GM19468 (cell line): Measurements from ENCODE around the gene HNRNPA2B1.

ENCODE experiments used
- ATAC-seq: cut with Tn5 transposase; IDR thresholded peaks from one replicate; pipeline ENCODE4 v1.9.1; 2021; ENCODE audit warnings: mild to moderate bottlenecking, moderate library complexity, moderate number of reproducible peaks; ENCODE audit not compliant: unreplicated experiment; ENCODE audit errors: extremely low read depth

Gene HNRNPA2B1

GRCh38 chr7:26200444-26201246, at the start of gene HNRNPA2B1:
Gene HNRNPA2B1 (minus strand): TSS chr7:26200746. CDS start chr7:26200577, 169 bp downstream.
- ATAC-seq = peak; percentile 69

- ATAC-seq = no peak
Observed at GRCh38 chr7:26250239-26250638, 49.7 kb upstream of the HNRNPA2B1 start.

- no peak for ATAC-seq
Observed at GRCh38 chr7:26245150-26245549, 44.6 kb upstream of the HNRNPA2B1 start.

GRCh38 chr7:26238032-26238431, 37.5 kb upstream of the HNRNPA2B1 start:
- no peak for ATAC-seq

- ATAC-seq = no peak
Observed at GRCh38 chr7:26237035-26237807, 36.7 kb upstream of the HNRNPA2B1 start.

GRCh38 chr7:26233902-26234511, 33.5 kb upstream of the HNRNPA2B1 start:
- ATAC-seq = no peak

- no peak for ATAC-seq
Observed at GRCh38 chr7:26227987-26228386, 27.4 kb upstream of the HNRNPA2B1 start.

- no peak for ATAC-seq
Observed at GRCh38 chr7:26224359-26224758, 23.8 kb upstream of the HNRNPA2B1 start.

- ATAC-seq = no peak
Observed at GRCh38 chr7:26216049-26216448, 15.5 kb upstream of the HNRNPA2B1 start.

- no peak for ATAC-seq
Observed at GRCh38 chr7:26213807-26214515, 13.4 kb upstream of the HNRNPA2B1 start.

- ATAC-seq = no peak
Observed at GRCh38 chr7:26212921-26213718, 12.6 kb upstream of the HNRNPA2B1 start.

- ATAC-seq = no peak
Observed at GRCh38 chr7:26208040-26208439, 7.5 kb upstream of the HNRNPA2B1 start.

GRCh38 chr7:26203016-26203415, 2.5 kb upstream of the HNRNPA2B1 start:
- no peak for ATAC-seq

- no peak for ATAC-seq
Observed at GRCh38 chr7:26202019-26202990, 1.8 kb upstream of the HNRNPA2B1 start.

GRCh38 chr7:26201247-26202018, 887 bp upstream of the HNRNPA2B1 start, which contains the start of gene CBX3:
Gene CBX3 (plus strand): TSS chr7:26201745. CDS start chr7:26202999, 1,254 bp downstream.
- ATAC-seq = peak; percentile 30

GRCh38 chr7:26200038-26200443, 505 bp downstream of the HNRNPA2B1 start:
- no peak for ATAC-seq

GRCh38 chr7:26199301-26200037, 1.1 kb downstream of the HNRNPA2B1 start:
- ATAC-seq = no peak
